Stimulated activated naive CD4-positive, alpha-beta T cell treated with Interleukin-2 at 50 U/mL for 16 hours (primary cell): ENCODE results near the gene GIPR.
"Not testable (repeated sequence)": the region's sequence is repeated elsewhere in the genome, so short reads cannot be mapped to it uniquely, and the experiment has no call there.

Experiments used
- DNase-seq: peaks from one replicate; lab custom pipeline; 2025; lab: John Stamatoyannopoulos, UW

Gene GIPR

GRCh38 chr19:45691516-45692186 is 23.6 kb downstream of the GIPR start, which contains the start of gene SNRPD2:
TSS of gene SNRPD2 (minus strand) at chr19:45691953. CDS start at chr19:45691888, 65 bp downstream.
- peak; percentile 92 for DNase-seq

GRCh38 chr19:45692187-45693105 is 24.4 kb downstream of the GIPR start, which contains the start of gene QPCTL:
TSS of gene QPCTL (plus strand) at chr19:45692666. CDS start at chr19:45692704, 38 bp downstream.
- peak; percentile 100 for DNase-seq

- peak; percentile 71 for DNase-seq
Observed at GRCh38 chr19:45693106-45693788, 25.2 kb downstream of the GIPR start.

GRCh38 chr19:45701676-45702075 is 33.7 kb downstream of the GIPR start:
- no peak for DNase-seq

- no peak for DNase-seq
Observed at GRCh38 chr19:45705115-45705514, 37.1 kb downstream of the GIPR start.

GRCh38 chr19:45705710-45706415 is 37.8 kb downstream of the GIPR start:
- no peak for DNase-seq

- DNase-seq = no peak
Observed at GRCh38 chr19:45710356-45711130, 42.5 kb downstream of the GIPR start.

- no peak for DNase-seq
Observed at GRCh38 chr19:45711851-45712698, 44.1 kb downstream of the GIPR start.

GRCh38 chr19:45712699-45713067 is 44.7 kb downstream of the GIPR start:
- no peak for DNase-seq

- no peak for DNase-seq
Observed at GRCh38 chr19:45713141-45713540, 45.1 kb downstream of the GIPR start.

GRCh38 chr19:45715139-45715538 is 47.1 kb downstream of the GIPR start:
- no peak for DNase-seq

- DNase-seq = no peak
Observed at GRCh38 chr19:45716359-45717130, 48.5 kb downstream of the GIPR start.

GRCh38 chr19:45717131-45717982 is 49.3 kb downstream of the GIPR start:
- DNase-seq = peak; percentile 97

- DNase-seq = no peak
Observed at GRCh38 chr19:45717983-45718650, 50.1 kb downstream of the GIPR start.

- not testable (repeated sequence) for DNase-seq
Observed at GRCh38 chr19:45720065-45720464, 52.0 kb downstream of the GIPR start.

- DNase-seq = not testable (repeated sequence)
Observed at GRCh38 chr19:45728683-45729082, 60.7 kb downstream of the GIPR start.

GRCh38 chr19:45729800-45730290 is 61.8 kb downstream of the GIPR start:
- DNase-seq = peak; percentile 11
